ENCODE results near the gene ULBP1.
"Not testable (repeated sequence)": the region's sequence is repeated elsewhere in the genome, so short reads cannot be mapped to it uniquely, and the experiment has no call there.

ULBP1 gene

DNA sequence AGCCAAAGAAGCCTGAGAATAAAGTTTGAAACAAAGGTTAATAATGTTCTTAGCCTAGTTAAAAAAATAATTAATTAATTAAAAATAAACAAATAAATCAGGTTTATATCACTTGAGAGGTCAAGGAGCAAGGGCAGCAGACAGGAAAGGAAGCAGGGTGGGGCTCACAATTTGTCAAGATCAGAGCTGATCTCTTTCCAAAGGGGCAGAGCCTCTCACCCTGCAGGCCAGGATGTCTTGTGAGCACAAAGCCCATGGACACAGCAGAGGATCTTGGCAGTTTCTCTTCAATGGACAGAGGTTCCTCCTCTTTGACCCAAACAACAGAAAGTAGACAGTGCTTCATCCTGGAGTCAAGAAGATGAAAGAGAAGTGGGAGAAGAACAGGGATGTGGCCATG is 14.9 kb downstream of the ULBP1 start:
- no peak for DNase-seq

DNA sequence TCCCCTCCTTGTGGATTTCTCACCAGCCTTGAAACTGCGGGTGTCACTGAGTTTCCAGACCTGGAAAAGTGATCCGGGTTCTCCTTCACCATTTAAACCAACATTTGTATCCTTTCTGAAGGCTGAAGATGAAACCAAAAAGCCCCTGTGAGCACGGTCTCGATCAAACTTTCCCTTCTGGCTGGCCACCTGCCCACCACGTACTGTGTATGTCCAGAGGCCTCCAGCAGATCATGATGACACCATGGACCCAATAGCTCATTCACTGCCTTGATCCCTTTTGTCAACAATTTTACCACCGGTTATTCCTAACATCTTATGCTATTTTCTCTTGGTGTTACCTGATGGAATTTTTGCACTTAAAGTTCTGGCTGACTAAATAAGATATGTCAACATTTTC is 15.6 kb downstream of the ULBP1 start:
- DNase-seq, result no peak

DNA sequence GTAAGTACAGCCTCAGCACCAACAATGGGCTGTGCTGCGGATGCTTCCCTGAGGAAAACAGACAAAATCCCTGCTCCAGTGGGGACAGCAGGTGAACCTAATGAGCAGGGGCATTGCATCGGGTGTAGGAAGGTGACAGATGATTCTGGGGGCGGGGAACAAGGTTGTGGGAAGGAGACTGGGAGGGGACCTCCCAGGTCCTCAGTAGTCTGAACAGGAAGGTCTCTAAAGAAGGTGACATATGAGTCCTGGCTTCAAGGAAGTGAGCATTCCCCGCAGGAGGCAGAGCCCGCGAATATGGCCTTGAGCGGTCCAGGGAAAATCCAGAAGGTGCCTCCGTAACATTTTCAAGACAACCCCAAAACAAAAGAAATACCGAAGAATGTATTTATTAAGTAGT is 19.4 kb downstream of the ULBP1 start:
- DNase-seq, result peak; percentile 46

DNA sequence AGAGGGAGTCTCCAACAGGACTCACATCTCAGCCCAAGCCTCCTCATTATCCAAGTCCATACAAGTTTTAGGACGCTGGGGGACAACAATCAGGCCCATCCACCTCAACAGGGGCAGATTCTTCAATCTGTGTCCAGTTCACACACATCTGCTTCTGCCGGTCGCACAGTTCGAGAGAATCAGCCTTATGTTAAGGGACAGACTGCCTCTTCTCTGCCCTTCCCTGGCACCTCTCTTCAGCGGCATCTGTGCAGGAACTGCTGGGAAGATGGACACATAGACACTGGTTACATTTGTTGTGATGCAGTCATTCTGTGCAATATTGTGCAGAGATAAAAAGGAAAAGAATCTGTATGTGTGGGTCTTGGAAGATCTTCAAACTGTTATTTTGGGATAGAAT is 21.0 kb downstream of the ULBP1 start:
- DNase-seq, result no peak

DNA sequence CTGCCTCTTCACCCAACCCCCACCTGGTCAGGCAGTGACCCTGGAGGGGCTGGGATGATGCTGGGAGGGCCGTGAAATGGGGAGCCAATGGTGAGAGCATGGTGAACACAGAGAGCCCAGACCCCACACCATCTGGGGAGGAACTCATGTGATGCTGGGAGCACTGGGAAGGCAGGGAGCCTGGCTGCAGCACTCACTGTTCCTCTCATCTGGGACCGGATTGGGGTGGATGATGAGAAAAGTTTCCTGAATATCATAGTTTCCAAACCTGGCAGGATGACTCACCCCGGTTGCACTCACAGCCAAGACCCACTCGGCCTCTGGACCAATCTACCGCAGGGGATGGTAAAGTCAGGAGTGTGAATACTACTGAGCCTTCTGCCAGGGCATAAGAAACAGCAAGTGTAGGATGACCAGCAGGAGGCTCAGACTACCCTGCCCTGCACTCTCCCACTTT is 21.8 kb downstream of the ULBP1 start:
- DNase-seq, result no peak

DNA sequence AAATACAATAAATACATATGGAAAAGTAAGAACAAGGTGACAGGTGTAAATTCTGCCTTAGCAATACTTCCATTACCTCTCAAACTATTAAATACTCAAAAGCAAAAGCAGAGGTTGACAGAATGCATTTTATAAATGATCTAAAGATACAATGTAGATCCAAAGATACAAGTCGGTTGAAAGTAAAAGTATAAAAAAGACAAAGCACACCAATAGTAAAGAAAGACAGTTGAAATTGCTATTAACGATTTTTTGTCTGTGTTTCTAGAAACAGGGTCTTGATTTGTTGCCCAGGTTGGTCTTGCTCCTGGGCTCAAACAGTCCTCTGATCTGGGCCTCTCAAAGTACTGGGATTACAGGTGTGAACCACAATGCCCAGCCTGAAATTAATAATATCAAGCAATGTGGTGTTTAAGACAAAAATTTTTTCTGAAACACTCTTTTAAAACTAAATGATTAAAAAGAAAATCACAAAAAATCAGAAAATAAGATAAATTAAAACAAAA is 23.9 kb downstream of the ULBP1 start:
- DNase-seq, result no peak

DNA sequence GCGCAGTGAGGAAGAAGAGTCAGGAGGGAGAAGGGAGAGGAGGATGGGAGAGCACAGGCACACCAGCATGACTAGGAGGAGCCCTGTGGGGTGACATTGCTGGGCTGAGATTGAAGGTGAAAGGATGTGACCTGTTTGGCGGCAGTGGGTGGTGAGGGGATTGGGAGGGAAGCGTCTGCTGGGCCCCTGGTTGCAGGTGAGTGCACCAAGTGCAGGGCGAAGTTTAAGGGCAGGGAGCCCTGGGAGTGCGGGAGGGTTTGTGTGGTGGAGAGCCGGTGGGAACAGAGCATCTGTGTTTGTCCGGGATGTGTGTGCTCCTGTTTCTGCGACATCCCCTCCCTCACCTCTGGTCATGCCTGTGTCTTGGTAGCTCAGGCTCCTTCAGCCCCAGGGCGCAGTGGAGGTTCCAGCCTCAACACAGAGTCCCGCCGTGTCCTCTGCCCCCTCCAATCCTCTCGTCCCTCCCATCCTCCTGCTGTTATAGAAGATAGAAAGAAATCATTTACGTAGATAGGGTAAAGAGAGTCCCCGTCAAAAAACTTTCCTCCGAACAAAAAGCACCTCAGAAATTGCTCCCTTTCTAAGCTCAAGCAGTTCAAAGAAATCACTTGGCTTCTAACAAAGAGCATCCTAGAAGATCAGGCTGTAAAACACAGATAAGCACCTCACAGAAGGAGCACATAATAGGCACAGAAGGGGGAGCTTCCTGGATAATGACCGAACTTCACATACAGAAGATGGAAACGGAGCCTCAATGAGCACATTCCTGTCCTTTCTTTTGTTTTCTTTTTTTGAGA is 25.0 kb downstream of the ULBP1 start:
- no peak for DNase-seq

DNA sequence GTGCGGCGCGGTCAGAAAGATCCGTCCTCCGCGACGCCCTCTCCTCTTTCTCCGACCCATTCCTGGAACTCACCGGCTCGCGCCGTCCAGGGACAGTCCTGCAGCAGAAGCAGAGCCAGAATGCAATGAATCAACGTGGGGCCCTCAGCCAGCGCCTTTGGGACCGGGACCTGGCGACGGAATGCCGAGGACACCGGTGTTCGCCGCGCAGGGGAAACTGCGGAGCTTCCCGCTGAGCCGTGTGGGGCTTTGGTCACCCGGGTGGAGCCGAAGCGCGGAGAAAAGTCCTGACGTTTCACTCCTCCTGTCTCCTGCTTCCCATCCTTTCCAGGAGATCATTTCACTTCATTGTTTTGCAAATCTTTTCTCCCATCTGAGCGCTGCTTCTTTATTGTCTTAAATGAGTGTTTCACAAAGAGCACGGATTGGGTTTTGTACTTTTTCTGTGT is 26.5 kb downstream of the ULBP1 start:
- DNase-seq, result no peak

DNA sequence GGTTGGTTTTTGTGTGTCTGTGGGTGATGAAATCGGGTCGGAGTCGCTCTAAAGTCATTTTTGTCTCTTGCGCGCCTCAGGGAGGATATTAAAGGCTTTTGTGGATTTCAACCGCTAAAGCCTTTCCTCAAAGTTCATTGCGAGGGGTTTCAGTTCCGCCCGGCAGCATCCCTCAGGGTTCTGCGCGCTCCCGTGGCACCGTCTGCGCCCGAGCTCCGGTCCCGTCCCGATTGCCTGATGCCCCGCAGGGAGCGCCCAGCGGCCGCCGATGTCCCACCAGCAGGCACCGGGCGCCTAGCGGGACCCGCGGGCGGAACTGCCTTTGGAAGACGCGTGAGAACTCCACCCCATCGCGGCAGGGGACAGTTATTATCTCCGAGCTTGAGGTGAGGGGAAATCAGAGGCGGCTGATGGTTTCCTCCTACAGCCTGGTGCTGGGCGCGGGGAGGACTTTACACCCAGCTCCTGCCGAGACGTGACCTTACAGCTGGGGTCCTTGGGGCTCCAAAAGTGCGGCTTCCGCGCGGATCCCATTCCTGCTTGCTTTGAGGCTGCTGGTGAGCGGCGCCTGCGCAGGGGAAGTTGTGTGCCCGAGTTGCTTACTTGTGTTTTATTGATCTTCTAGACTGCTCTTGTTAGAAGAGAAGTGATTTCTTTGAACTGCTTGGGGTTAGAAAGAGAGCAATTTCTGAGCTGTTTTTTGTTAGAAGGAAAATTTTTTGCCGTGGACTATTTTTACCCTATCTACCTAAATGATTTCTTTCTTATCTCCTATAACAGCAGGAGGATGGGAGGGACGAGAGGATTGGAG is 27.1 kb downstream of the ULBP1 start:
- DNase-seq, result no peak

DNA sequence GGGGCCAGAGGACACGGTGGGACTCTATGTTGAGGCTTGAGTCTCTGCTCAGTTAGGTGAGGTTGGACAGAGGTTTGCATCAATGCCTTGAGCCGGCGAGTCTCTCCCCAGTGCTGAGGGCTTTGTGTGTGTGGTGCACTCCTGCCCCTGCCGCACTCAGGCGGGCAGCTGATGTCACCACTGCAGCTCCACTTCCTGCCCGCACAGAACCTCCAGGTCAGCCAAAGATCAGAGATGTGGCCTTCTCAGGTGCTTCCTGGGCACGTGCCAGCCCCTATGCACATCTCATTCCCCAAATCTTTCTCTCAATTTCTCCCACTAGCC is 27.7 kb downstream of the ULBP1 start:
- not testable (repeated sequence) for DNase-seq

DNA sequence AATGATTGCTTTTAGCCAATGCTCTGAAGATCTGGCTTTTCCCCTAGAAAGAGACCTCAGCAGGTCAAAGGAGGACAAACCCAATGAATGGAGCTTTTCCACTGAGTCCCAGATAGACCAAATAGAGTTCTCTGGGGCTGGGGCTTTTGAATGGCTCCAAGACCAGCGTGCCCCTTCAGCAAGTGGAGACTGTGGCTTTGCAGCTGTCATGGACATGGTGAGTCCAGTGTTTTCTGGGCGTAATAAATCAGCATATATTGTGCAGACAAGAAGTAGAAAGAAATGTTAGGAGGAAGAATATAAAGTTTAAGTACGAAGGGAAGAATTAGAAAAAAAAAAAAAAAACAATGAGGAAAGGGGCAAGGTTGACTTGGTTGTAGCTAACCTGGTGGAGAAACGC is 28.1 kb downstream of the ULBP1 start:
- no peak for DNase-seq

DNA sequence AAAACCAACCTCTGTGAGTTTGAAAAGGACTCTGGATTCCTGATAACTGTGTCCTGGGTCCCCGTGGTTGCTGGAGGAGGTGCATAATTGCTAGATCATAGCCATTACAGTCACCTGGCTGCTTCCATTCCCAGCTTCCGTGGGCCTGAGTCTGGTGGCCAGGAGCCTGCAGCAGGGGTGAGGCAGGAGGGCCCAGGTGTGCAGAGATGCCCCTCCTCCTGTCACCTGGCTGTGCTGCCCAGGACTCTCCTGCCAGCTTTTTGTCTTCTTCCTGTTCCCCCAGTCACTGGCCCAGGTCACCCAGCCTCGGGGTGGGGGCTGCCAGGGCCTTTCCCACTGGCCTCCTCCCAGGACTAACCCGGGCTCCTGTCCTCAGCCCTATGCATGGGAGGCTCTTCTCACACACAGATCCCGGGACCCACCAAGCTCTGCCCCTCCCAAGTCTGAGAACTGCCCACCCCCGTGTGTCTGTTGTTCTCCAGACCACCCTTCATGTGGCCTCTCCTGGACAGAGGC is 31.6 kb downstream of the ULBP1 start:
- no peak for DNase-seq

DNA sequence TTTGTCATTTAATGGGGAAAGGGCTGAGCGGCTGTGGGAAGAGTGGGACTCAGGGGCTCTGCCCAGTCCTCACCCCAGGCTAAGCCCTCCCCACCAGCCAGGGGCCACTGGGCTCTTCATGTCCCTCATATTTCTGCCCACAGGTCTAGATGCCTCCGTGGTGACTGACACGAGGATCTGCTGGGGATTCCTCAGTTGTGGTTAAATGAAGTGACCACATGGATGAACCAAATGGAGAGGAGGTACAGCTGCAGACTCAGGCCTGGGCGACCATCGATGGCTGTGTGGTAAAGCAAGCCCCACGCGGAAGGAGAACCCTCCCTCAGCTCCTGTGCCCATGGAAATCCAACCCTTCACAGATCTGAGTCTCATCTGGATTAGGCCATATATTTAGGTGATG is 32.2 kb downstream of the ULBP1 start:
- DNase-seq, result no peak

DNA sequence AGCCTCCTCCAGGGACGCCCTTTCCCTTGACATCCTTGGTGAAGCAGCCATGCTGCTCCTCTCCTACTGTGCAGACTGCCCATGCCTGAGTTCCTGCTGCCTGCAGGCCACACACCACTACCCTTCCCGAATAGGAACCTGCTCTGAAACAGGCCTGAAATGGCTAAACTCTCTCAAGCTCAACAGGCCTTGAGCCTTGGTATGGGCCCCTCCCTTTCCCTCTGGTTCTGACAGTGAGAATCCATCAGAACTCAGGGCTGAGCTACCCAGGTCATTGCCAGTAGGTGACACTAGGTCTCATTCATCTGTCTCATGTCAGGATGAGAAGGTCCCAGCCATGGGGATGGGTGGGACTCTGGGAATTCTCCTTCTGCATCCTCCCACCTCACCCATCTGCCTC is 35.9 kb downstream of the ULBP1 start:
- DNase-seq, result no peak

DNA sequence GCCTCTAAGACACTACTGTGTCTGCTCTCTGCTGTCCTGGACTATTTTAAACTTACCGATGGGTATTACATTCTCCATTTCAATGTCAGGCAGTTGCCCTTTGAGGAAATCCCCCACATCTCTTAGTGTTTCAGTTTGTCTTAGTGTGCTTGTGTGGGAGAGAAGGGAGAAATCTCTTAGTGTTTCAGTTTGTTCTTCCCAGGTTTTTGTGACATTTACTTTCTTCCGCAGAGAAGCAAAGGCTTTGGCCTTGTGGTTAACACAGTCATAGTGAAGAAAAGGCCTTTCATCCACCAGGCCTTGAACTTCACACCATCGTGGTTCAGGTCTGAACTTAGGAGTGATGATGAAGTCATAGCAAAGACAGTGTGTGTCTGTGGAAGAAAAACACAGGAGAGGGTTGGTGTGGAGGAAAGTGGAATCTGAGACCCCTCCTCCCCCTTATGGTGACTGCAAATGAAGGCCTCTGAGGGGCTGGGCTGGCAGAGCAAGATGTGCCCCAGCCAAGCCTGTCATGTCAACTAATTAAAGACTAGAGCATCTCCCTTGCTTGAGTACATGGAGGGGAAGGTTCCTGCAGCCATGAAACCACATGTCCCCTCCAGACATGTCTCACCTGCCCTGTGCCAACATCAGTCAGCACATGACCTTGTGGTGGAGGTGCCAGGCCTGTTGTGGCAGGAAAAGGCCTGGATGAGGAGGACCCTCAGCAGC is 37.7 kb downstream of the ULBP1 start:
- no peak for DNase-seq

DNA sequence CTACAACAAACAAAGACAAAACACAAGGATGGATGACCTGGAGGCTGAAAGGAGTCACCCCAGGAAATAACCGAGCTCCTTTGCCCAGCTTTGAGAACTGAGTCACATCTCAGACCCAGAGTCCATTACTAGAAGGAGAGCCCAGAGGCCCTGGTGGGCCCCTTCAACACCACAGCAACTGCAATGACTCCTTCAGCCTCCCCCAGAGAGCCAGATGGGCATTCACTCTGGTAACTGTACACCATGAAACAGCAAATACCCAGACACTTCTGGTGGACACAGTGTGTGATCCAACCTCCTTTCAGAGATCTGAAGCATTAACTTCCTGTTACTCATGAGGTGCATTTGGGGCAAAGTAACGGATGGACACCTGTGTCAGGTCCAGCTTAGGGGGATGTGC is 39.0 kb downstream of the ULBP1 start:
- no peak for DNase-seq

DNA sequence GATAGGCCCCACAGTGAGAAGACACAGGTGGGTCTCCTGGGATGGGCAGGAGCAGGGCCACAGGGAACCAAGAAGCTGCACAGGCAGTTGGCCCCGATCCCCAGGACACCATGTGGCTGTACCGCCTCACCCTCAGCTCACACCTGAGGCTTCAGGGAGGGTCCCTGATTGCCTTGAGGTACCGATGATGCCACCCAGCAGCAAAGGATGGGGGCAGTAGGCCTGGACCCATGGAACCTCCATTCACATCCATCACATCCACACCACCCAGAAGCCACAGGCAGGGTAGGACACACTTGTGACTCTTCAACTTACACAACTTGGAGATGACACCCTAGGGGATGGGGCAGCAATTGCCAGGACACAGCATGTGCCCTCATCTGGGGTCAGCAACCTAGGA is 39.9 kb downstream of the ULBP1 start:
- DNase-seq, result not testable (repeated sequence)

DNA sequence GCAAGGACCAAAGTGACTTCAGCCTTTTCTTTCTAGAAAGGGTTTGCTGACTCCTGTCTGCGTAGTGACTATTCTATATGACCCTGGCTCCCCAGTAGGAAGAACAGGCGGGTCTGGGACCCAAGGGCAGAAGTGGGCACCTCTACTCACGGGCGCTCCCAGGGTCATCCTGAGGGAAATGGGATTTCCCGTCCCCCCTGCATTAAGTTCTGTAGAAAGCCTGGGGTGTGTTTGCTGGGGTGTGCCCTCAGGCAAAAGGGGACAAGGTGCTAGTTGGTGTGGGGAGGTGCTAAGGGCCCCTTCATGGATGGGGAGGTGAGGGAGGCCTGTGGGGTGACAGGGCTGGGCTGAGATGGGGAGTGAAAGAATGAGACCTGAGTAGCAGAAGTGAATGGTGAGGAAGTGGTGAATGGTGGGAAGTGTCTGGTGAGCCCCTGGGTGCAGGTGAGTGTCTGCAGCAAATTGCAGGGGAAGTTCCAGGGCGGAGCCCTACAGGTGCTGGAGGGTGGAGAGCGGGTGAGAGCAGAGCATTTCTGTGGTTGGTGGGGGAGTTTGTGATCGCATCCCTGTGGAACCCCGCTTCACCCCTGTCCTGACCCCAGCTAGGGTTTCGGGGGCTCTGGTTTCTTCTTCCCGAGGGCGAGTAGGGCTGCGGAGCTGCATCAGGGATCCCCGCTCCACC is 40.5 kb downstream of the ULBP1 start:
- no peak for DNase-seq

DNA sequence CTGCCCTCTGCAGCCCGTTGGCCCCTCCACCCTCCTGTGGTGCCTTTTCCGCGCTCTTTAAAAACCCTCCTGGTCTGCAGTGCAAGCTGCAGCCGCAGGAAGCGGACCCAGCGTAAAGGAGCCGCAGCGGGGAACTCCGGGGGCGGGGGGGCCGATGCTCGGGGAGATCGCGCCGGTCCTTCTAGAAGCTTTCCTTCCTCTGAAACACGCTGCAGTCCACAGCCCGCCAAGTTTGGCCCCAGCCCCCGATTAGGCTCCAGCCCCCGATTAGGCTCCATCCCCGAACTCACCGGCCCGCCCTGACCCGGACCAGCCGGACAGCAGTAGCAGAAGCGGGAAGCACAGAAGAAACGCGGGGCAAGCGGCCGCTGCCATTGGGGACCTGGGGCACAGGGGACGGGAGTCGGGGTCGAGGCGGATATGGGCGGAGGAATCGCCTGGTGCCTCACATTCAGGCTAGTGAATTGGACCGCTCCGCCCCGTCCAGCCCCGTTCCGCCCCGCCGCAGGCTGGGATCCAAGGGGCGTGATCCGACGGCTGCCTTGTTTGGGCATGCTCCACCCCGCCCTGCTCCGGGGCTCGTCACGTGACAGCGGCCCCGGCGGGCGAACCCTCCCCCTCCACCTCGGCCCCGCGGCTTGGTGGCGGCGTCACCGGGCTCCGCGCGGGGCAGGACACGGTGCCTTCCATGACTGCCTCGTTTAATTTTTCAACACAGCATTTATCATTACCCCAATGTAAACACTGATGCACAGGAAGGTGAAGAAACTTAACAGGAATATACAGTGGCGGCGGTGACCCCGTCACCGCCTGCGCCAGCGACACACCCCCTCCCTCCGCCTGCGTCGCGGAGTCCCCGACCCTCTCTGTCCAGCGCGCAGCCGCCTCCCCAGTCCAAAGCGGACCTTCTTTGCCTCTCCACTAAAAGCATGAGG is 41.3 kb downstream of the ULBP1 start:
- DNase-seq, result peak; percentile 91

DNA sequence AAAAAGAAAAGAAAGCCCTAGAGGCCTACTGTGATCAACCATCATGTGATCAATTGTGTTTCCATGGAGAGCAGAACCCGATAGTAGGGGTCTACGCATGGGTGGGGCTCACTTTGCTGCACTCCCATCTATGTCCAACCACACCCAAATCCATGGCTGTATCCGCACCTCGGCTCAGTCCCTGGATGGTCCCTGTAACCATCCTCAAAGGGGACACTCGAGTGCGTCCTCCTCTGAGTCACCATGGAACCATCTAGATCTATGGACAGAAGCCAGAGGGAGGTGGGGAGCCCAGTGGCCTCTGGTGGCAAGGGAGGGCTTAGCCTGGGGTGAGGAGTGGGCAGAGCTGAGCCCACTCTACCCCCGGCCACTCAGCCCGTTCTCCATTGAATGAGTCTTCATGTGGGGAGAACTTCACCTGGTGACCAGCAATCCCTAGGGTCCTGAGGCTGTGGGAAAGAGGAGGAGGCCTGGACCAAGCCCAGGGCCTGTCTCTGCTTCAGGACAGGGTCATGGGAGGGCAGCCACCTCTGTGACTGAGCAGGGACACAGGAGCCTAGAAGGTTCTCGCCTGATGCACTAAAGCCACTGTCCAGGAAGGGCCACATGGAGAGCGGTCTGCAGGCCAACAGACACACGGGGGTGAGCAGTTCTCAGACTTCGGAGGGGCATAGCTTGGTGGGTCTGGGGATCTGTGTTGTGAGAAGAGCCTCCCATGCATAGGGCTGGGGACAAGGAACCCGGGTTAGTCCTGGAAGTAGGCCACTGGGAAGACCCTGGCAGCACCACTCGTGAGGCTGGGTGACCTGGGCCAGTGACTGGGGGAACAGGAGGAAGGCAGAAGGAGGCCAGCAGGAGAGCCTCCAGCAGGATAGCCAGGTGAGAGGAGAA is 42.3 kb downstream of the ULBP1 start:
- no peak for DNase-seq
